ENCODE data around the gene PRAC2. TPM values are rescaled to one million over a fixed set of nuclear protein-coding genes. Genes with fewer than 3 reads are reported as not detected.

The PRAC2 gene
- total and polyA plus RNA-seq, 2 of the 13 experiments (the other 11 are each of a cell fraction or from before 2014, with no cell fraction given) = not detected

DNA sequence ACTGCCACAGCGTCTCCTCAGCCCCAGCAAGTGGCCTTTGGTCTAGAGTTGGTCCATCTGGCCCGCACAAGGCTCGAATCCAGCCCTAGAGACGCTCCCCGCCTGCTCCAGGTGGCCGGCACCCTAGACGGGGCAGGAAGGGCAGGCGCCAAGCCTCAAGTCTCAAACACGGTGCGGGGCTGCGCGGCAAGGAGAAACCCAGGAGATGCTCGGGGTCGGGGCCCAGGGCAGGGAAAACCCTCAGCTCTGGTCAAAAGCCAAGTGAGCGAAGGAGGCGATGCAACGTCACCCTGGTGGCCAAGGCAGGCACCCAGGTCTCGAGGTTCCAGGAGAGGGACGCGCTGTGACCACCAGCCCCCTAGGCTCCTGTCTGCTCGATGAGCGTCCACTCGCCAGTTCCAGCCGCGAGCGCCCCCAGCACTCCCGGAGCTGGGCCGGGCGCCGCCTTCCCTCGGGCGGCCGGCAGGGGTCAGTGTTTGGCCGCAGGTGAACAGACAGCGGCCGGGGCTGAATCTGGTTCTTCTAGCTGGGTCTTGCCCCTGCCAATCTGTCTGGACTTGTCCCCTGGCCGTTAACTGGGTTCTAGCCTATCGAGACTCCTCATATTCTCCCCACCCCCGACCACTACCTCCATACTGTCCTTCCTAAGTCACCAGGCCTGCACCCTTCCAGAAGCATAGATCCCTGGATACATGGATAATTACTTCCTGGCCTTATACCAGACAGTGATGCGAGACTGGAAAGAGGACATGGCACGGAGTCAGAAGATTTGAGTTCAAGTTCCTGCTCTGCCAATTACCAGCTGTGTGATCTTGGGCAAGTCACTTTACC lies 44.6 kb upstream of the PRAC2 start (continued):
- TF ChIP-seq ARNT2 (CRISPR knock-in tag; IDR thresholded peaks at IDR 0.05; ENCODE audit: low read depth) (0 out of 2 replicates have a peak, but pooled peaks have one; percentile 56), ATAD3A (CRISPR knock-in tag; IDR thresholded peaks at IDR 0.05) (no peak), ZNF468 (CRISPR knock-in tag; IDR thresholded peaks at IDR 0.05) (no peak), ZNF33B (CRISPR knock-in tag; IDR thresholded peaks at IDR 0.05) (no peak), ZNF326 (CRISPR knock-in tag; IDR thresholded peaks at IDR 0.05; ENCODE audit: borderline replicate concordance) (no peak), MAZ (IDR thresholded peaks at IDR 0.05; ENCODE audit: borderline replicate concordance, low read depth, low read length) (0 out of 2 replicates have a peak, but pooled peaks have one; percentile 56), MAZ (CRISPR knock-in tag; IDR thresholded peaks at IDR 0.05; ENCODE audit: low read depth) (no peak), RBM22 (optimal IDR thresholded peaks at IDR 0.05; ENCODE audit: low read length) (no peak), ZMYM3 (CRISPR knock-in tag; IDR thresholded peaks at IDR 0.05) (no peak), ETV5 (CRISPR knock-in tag; IDR thresholded peaks at IDR 0.05; ENCODE audit: borderline replicate concordance) (peak; percentile 9; the same call in 1 of the 2 replicates), RFX5 (IDR thresholded peaks at IDR 0.05; ENCODE audit: low read depth, low read length) (no peak), RCOR2 (CRISPR knock-in tag; IDR thresholded peaks at IDR 0.05) (no peak), ZNF562 (CRISPR knock-in tag; IDR thresholded peaks at IDR 0.05; ENCODE audit: borderline replicate concordance) (no peak)
- TF ChIP-seq, protein P1, sequence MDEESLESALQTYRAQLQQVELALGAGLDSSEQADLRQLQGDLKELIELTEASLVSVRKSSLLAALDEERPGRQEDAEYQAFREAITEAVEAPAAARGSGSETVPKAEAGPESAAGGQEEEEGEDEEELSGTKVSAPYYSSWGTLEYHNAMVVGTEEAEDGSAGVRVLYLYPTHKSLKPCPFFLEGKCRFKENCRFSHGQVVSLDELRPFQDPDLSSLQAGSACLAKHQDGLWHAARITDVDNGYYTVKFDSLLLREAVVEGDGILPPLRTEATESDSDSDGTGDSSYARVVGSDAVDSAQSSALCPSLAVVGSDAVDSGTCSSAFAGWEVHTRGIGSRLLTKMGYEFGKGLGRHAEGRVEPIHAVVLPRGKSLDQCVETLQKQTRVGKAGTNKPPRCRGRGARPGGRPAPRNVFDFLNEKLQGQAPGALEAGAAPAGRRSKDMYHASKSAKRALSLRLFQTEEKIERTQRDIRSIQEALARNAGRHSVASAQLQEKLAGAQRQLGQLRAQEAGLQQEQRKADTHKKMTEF (CRISPR knock-in tag; IDR thresholded peaks at IDR 0.05) = peak; percentile 70
- TF ChIP-seq, protein P2, sequence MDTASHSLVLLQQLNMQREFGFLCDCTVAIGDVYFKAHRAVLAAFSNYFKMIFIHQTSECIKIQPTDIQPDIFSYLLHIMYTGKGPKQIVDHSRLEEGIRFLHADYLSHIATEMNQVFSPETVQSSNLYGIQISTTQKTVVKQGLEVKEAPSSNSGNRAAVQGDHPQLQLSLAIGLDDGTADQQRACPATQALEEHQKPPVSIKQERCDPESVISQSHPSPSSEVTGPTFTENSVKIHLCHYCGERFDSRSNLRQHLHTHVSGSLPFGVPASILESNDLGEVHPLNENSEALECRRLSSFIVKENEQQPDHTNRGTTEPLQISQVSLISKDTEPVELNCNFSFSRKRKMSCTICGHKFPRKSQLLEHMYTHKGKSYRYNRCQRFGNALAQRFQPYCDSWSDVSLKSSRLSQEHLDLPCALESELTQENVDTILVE (CRISPR knock-in tag; IDR thresholded peaks at IDR 0.05) = no peak
- TF ChIP-seq, protein P3, sequence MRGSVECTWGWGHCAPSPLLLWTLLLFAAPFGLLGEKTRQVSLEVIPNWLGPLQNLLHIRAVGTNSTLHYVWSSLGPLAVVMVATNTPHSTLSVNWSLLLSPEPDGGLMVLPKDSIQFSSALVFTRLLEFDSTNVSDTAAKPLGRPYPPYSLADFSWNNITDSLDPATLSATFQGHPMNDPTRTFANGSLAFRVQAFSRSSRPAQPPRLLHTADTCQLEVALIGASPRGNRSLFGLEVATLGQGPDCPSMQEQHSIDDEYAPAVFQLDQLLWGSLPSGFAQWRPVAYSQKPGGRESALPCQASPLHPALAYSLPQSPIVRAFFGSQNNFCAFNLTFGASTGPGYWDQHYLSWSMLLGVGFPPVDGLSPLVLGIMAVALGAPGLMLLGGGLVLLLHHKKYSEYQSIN (CRISPR knock-in tag; IDR thresholded peaks at IDR 0.05; ENCODE audit: borderline replicate concordance) = no peak
- TF ChIP-seq, protein P4, sequence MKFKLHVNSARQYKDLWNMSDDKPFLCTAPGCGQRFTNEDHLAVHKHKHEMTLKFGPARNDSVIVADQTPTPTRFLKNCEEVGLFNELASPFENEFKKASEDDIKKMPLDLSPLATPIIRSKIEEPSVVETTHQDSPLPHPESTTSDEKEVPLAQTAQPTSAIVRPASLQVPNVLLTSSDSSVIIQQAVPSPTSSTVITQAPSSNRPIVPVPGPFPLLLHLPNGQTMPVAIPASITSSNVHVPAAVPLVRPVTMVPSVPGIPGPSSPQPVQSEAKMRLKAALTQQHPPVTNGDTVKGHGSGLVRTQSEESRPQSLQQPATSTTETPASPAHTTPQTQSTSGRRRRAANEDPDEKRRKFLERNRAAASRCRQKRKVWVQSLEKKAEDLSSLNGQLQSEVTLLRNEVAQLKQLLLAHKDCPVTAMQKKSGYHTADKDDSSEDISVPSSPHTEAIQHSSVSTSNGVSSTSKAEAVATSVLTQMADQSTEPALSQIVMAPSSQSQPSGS (CRISPR knock-in tag; IDR thresholded peaks at IDR 0.05) = peak; percentile 62; the same call in 1 of the 2 replicates
- TF ChIP-seq, protein P5, sequence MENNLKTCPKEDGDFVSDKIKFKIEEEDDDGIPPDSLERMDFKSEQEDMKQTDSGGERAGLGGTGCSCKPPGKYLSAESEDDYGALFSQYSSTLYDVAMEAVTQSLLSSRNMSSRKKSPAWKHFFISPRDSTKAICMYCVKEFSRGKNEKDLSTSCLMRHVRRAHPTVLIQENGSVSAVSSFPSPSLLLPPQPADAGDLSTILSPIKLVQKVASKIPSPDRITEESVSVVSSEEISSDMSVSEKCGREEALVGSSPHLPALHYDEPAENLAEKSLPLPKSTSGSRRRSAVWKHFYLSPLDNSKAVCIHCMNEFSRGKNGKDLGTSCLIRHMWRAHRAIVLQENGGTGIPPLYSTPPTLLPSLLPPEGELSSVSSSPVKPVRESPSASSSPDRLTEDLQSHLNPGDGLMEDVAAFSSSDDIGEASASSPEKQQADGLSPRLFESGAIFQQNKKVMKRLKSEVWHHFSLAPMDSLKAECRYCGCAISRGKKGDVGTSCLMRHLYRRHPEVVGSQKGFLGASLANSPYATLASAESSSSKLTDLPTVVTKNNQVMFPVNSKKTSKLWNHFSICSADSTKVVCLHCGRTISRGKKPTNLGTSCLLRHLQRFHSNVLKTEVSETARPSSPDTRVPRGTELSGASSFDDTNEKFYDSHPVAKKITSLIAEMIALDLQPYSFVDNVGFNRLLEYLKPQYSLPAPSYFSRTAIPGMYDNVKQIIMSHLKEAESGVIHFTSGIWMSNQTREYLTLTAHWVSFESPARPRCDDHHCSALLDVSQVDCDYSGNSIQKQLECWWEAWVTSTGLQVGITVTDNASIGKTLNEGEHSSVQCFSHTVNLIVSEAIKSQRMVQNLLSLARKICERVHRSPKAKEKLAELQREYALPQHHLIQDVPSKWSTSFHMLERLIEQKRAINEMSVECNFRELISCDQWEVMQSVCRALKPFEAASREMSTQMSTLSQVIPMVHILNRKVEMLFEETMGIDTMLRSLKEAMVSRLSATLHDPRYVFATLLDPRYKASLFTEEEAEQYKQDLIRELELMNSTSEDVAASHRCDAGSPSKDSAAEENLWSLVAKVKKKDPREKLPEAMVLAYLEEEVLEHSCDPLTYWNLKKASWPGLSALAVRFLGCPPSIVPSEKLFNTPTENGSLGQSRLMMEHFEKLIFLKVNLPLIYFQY (CRISPR knock-in tag; IDR thresholded peaks at IDR 0.05; ENCODE audit: borderline replicate concordance) = no peak

All from HepG2 (cell line).